Endothelial cell of umbilical vein (primary cell): ENCODE results near the gene RBMS3. TPM values are rescaled to one million over a fixed set of nuclear protein-coding genes. Genes with fewer than 3 reads are reported as not detected.

Source experiments
- BruUV-seq: library from RNA; stranded (reverse); fragments of 400-500 nt; replicated peaks from 2 replicates; lab custom pipeline; 2021; lab: Mats Ljungman, UMichigan
- CTCF ChIA-PET: fragments of 300-600, 350-600 bp; sonication (Branson Sonifier 250); formaldehyde crosslinking; loops from one replicate; lab custom pipeline; 2021; ENCODE audit warnings: antibody characterized with exemption, inconsistent platforms; lab: Charles Lee
- POLR2A ChIA-PET: fragments of 300-600, 350-600 bp; sonication (Branson Sonifier 250); formaldehyde crosslinking; loops from one replicate; lab custom pipeline; 2021; ENCODE audit warnings: antibody characterized with exemption, inconsistent platforms; lab: Charles Lee
- DNase-seq: peaks from one replicate; pipeline ENCODE4 v3.0.0-alpha.2; 2011; ENCODE audit warnings: low read depth, low spot score
- FAIRE-seq: peaks from 2 replicates; lab custom pipeline; 2011; peaks lifted over from hg19 to GRCh38; lab: Jason Lieb, UNC
- H2AFZ ChIP-seq: 2 replicates; pipeline ENCODE4 v1.6.0; 2012; ENCODE audit warnings: low read depth, low read length, control low read depth, inconsistent platforms
- H3K27ac ChIP-seq: 2 replicates; pipeline ENCODE4 v1.5.1; 2011; ENCODE audit warnings: low read depth, mild to moderate bottlenecking, control low read depth, low read length, moderate library complexity; ENCODE audit not compliant: insufficient read depth
- H3K27me3 ChIP-seq, 2 experiments: 2 replicates each; pipeline versions ENCODE4 v1.6.0 to v1.6.1; 2011; ENCODE audit warnings: low read length in 2 of 2, mixed read lengths in 1 of 2; ENCODE audit not compliant: control insufficient read depth in 2 of 2, insufficient read depth in 2 of 2
- H3K36me3 ChIP-seq, 2 experiments: 2 replicates in 1 of 2; 3 replicates in 1 of 2; pipeline ENCODE4 v1.5.1; 2011; ENCODE audit warnings: low read length in 2 of 2, mild to moderate bottlenecking in 1 of 2, moderate library complexity in 1 of 2; ENCODE audit not compliant: control insufficient read depth in 2 of 2, insufficient read depth in 2 of 2; ENCODE audit errors: extremely low read depth in 1 of 2
- H3K4me1 ChIP-seq: 3 replicates; pipeline ENCODE4 v1.5.1; 2011; ENCODE audit warnings: mild to moderate bottlenecking, low read length; ENCODE audit not compliant: control insufficient read depth, insufficient read depth; ENCODE audit errors: extremely low read depth
- H3K4me2 ChIP-seq: 2 replicates; pipeline ENCODE4 v1.6.1; 2011; ENCODE audit warnings: low read length, control low read depth, mixed read lengths; ENCODE audit not compliant: insufficient read depth
- H3K4me3 ChIP-seq, 3 experiments: fragments of 200-600 bp in 1 of 3; sonication (generic), shearing (Covaris generic) in 1 of 3; replicated peaks in 1 of 3; 2 replicates each; pipeline ENCODE4 v1.5.1; 2011 to 2016; ENCODE audit warnings: control low read depth in 3 of 3, low read length in 3 of 3, mild to moderate bottlenecking in 2 of 3, inconsistent platforms in 1 of 3, low read depth in 1 of 3, moderate library complexity in 1 of 3; ENCODE audit not compliant: insufficient read depth in 1 of 3
- H3K79me2 ChIP-seq: 2 replicates; pipeline ENCODE4 v1.6.0; 2012; ENCODE audit warnings: low read length, inconsistent platforms; ENCODE audit not compliant: control insufficient read depth, insufficient read depth
- H3K9ac ChIP-seq: replicated peaks from 2 replicates; pipeline ENCODE3; 2011; ENCODE audit warnings: low read length, control low read depth; ENCODE audit not compliant: insufficient read depth; ENCODE audit errors: extremely low read depth
- H3K9me1 ChIP-seq: replicated peaks from 3 replicates; pipeline ENCODE4 v1.6.0; 2011; ENCODE audit warnings: mild to moderate bottlenecking, low read length; ENCODE audit not compliant: control insufficient read depth, insufficient read depth; ENCODE audit errors: extremely low read depth
- H3K9me3 ChIP-seq: replicated peaks from 2 replicates; pipeline ENCODE4 v1.5.1; 2012; ENCODE audit warnings: low read length, inconsistent platforms; ENCODE audit not compliant: control insufficient read depth, insufficient read depth
- H4K20me1 ChIP-seq: replicated peaks from 2 replicates; pipeline ENCODE3; 2011; ENCODE audit warnings: mild to moderate bottlenecking, low read length; ENCODE audit not compliant: control insufficient read depth, insufficient read depth; ENCODE audit errors: extremely low read depth
- CTCF ChIP-seq, 2 donors: IDR thresholded peaks; 1 replicate in 1 of 2; 2 replicates in 1 of 2; pipeline ENCODE4 v1.5.1; 2011; ENCODE audit warnings: low read length in 2 of 2, mild to moderate bottlenecking in 2 of 2, moderate library complexity in 2 of 2, control low read depth in 1 of 2, inconsistent platforms in 1 of 2, low read depth in 1 of 2; ENCODE audit not compliant: insufficient read depth in 1 of 2; ENCODE audit errors: extremely low read depth in 1 of 2
- EZH2 ChIP-seq: IDR thresholded peaks from 2 replicates; pipeline ENCODE4 v1.6.1; 2012; ENCODE audit warnings: borderline replicate concordance, low read depth, mild to moderate bottlenecking, moderate library complexity, low read length, inconsistent platforms; ENCODE audit not compliant: severe bottlenecking
- FOS ChIP-seq: IDR thresholded peaks from 2 replicates; pipeline ENCODE4 v1.6.1; 2011; ENCODE audit warnings: mild to moderate bottlenecking, low read length, moderate library complexity, borderline replicate concordance; ENCODE audit not compliant: insufficient read depth
- GATA2 ChIP-seq: IDR thresholded peaks from 2 replicates; pipeline ENCODE4 v1.7.0; 2011; ENCODE audit warnings: low read depth, mild to moderate bottlenecking, moderate library complexity, mixed read lengths, low read length; ENCODE audit not compliant: insufficient read length, insufficient read depth
- JUN ChIP-seq: IDR thresholded peaks from 2 replicates; pipeline ENCODE4 v1.6.1; 2011; ENCODE audit warnings: borderline replicate concordance, low read depth; ENCODE audit not compliant: insufficient read length, insufficient read depth
- MAX ChIP-seq: IDR thresholded peaks from 2 replicates; pipeline ENCODE4 v1.6.1; 2011; ENCODE audit not compliant: insufficient read depth, insufficient read length
- MYC ChIP-seq: IDR thresholded peaks from one replicate; pipeline ENCODE4 v1.6.1; 2011; ENCODE audit warnings: mild to moderate bottlenecking, low read depth, low read length
- POLR2A ChIP-seq: IDR thresholded peaks from 2 replicates; pipeline ENCODE4 v1.6.1; 2012; ENCODE audit warnings: low read depth, mild to moderate bottlenecking, control low read depth, low read length
- POLR2AphosphoS5 ChIP-seq: IDR thresholded peaks from 2 replicates; pipeline ENCODE4 v1.6.1; 2012; ENCODE audit warnings: low read depth, mild to moderate bottlenecking, control low read depth, low read length, moderate library complexity; ENCODE audit not compliant: insufficient read depth
- dilution Hi-C: fragments of 300-500 bp; cut with MboI; formaldehyde crosslinking; loops from one replicate; pipeline ENCODE4 v1.15.0; 2019; ENCODE audit warnings: low sequenced_read_pairs; ENCODE audit not compliant: extremely low pct_ligation_motif_present
- intact Hi-C: fragments of 100-400 bp; cut with micrococcal nuclease; formaldehyde crosslinking; loops from one replicate; pipeline ENCODE4 v1.10.0; 2022
- polyA plus RNA-seq, 4 experiments: library from polyadenylated mRNA; depleted of rRNA in 3 of 4; stranded (reverse) in 3 of 4; unstranded in 1 of 4; fragments of >200 nt; gene quantifications; 2 replicates each; pipeline versions ENCODE4 v1.2.1 to v1.2.3, GENCODE V29; 2011 to 2012; ENCODE audit warnings: missing spikeins in 1 of 4
- total RNA-seq: library from RNA; stranded (reverse); gene quantifications from 2 replicates; pipeline ENCODE4 v1.2.3, GENCODE V29; 2021

Gene RBMS3
- total and polyA plus RNA-seq, 2 donors (not counting 3 experiments of a cell fraction or from before 2014, with no cell fraction given) = 13.6 to 42.3 TPM

- no TSS peak for BruUV-seq
- no peaks in the 10 kb centered on the region for H3K79me2 ChIP-seq
- H2AFZ ChIP-seq = no peak overlapping the region
- no peak overlapping the region for H3K27ac ChIP-seq
- no peaks in the 10 kb centered on the region for H3K36me3 ChIP-seq
- H3K4me1 ChIP-seq = no peaks in the 10 kb centered on the region
- ChIA-PET CTCF (interaction anchor here (0.6 to 1.3 kb wide), 3 partner anchors 9 to 629 kb away, joined by 3 read pairs; no protein-coding TSS in a partner anchor), POLR2A (no interaction called here)
- H3K9me1 ChIP-seq = no peaks in the 10 kb centered on the region
- H3K4me2 ChIP-seq = no peak overlapping the region
- FAIRE-seq = no peak
- H3K9ac ChIP-seq = no peak overlapping the region
- dilution Hi-C loops (no loop called here), intact Hi-C loops (no loop called here)
- H3K9me3 ChIP-seq = no peaks in the 10 kb centered on the region
- TF ChIP-seq POLR2AphosphoS5 (no peak), POLR2A (no peak), CTCF (IDR thresholded peaks at IDR 0.05; ENCODE audit: extremely low read depth in 1 of 2, insufficient read depth in 1 of 2, low read depth in 1 of 2, low read length in 2 of 2) (no peak), FOS (no peak), MYC (no peak), JUN (no peak), EZH2 (no peak), MAX (no peak), GATA2 (no peak)
- no peaks in the 10 kb centered on the region for H4K20me1 ChIP-seq
- DNase-seq = no peak
- no peak overlapping the region for H3K4me3 ChIP-seq
- H3K27me3 ChIP-seq = no peaks in the 10 kb centered on the region
Observed at GRCh38 chr3:29545615-29546014, 264.7 kb downstream of the RBMS3 start.
